Brain microvascular endothelial cell (primary cell): ENCODE results near the gene BMP2.
A peak's percentile ranks its signal among the peaks of the same experiment; 100 is the strongest.

Source experiments
- DNase-seq: peaks from one replicate; pipeline ENCODE4 v3.0.0-alpha.2; 2020
- H3K27ac ChIP-seq: fragments of 250-450 bp; sonication (Bioruptor Pico); 2 replicates; pipeline ENCODE4 v1.5.1; 2020; ENCODE audit warnings: mild to moderate bottlenecking, moderate library complexity
- H3K27me3 ChIP-seq: fragments of 250-450 bp; sonication (Bioruptor Pico); replicated peaks from 2 replicates; pipeline ENCODE4 v1.5.1; 2020; ENCODE audit warnings: mild to moderate bottlenecking
- H3K36me3 ChIP-seq: fragments of 250-450 bp; sonication (Bioruptor Pico); replicated peaks from 2 replicates; pipeline ENCODE4 v1.5.1; 2020; ENCODE audit warnings: mild to moderate bottlenecking
- H3K4me3 ChIP-seq: 2 replicates; pipeline ENCODE4 v1.5.1; 2011; ENCODE audit warnings: low read depth, mild to moderate bottlenecking, control low read depth, low read length, moderate library complexity
- in situ Hi-C: cut with HindIII; loops from 2 replicates; pipeline ENCODE4 v1.10.0; 2017; ENCODE audit warnings: low sequenced_read_pairs, low pct_ligation_motif_present
- TF ChIP-seq, protein P1 (sequence below): IDR thresholded peaks from 2 replicates; pipeline ENCODE4 v1.5.1; 2011; ENCODE audit warnings: low read depth, mild to moderate bottlenecking, moderate library complexity, low read length, control low read depth, inconsistent platforms; ENCODE audit errors: missing control alignments

The BMP2 gene

DNA sequence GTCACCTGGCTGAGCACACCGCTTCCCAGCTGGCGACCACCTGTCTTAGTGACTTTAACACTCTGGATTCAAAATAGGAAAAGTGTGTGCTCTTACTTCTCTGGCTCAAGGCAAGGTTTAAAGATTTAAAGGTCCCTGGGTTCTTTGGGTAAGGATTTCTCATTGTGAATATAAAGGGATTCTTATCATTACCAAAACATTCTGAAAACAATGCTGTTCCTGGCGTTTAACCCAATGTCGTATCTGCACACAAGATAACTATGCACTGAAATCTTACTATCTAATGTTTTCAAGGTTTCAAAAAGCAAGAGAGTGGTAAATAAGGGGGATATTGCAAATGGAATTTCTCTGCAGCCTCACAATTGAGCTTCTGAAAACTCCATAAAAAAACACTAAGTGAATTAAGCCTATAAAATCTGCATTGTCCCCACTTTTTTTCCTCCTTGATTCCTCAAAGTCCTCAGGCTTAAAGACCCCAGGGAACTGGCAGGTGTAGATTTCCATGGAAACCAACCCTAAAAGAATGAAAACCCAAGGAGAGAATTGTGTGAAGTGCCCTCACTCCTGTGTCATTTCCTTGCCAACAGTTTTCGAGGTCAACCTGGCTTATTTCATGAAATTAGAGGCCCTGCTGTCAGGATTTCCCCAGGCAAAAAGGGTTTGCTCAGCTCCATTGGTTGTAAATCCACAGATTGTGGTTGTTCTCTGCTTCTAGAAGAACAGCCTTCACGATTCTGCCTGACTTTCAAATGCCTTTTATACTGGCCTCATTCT is 44.0 kb downstream of the BMP2 start:
- H3K27me3 ChIP-seq = no peaks in the 10 kb centered on the region
- no peak for DNase-seq
- in situ Hi-C loops = no loop called here
- no peak overlapping the region for H3K27ac ChIP-seq
- no peaks in the 10 kb centered on the region for H3K36me3 ChIP-seq
- H3K4me3 ChIP-seq = no peak overlapping the region
- TF ChIP-seq, protein P1, sequence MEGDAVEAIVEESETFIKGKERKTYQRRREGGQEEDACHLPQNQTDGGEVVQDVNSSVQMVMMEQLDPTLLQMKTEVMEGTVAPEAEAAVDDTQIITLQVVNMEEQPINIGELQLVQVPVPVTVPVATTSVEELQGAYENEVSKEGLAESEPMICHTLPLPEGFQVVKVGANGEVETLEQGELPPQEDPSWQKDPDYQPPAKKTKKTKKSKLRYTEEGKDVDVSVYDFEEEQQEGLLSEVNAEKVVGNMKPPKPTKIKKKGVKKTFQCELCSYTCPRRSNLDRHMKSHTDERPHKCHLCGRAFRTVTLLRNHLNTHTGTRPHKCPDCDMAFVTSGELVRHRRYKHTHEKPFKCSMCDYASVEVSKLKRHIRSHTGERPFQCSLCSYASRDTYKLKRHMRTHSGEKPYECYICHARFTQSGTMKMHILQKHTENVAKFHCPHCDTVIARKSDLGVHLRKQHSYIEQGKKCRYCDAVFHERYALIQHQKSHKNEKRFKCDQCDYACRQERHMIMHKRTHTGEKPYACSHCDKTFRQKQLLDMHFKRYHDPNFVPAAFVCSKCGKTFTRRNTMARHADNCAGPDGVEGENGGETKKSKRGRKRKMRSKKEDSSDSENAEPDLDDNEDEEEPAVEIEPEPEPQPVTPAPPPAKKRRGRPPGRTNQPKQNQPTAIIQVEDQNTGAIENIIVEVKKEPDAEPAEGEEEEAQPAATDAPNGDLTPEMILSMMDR = no peak

DNA sequence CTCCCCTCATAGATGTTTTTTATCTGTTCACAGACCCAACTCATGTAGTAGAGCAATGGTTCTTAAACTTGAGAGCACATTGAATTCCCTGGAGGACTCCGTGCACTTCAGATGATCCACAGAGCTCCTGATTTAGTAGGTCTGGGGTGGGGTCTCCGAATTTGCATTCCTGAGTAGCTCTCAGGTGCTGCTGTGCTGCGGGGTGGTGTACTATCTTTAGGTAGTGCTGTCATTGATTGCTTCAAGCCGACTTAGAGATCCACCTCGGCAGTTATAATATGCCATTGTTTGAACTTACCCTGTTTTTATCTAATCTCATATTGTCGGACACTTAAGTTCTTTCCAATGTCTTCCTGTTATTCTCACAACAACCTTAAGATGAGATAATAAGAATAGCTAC is 45.0 kb downstream of the BMP2 start:
- H3K36me3 ChIP-seq = no peaks in the 10 kb centered on the region
- H3K27me3 ChIP-seq = no peaks in the 10 kb centered on the region
- no peak for DNase-seq
- in situ Hi-C loops = no loop called here
- H3K27ac ChIP-seq = no peak overlapping the region
- TF ChIP-seq, protein P1 = no peak
- H3K4me3 ChIP-seq = no peak overlapping the region

DNA sequence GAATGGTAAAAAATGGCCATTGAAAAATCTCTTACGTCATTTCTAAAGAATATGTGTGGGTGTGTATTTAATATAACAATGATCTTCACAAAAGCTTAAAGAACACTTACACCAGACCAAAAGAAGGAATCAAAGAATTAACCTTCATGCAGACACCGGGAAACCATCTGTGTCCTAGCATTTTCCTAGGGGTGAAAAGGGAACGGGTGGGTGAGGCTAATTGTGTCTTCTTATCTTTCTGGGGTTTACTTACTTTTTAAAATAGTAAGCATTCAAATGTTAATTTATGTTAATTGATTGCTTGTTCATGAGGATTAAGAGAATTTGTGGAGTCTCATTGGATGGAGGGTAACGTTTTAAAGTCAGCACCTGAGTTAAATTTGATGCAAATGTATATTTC is 47.5 kb downstream of the BMP2 start:
- no peak overlapping the region for H3K27ac ChIP-seq
- H3K27me3 ChIP-seq = no peaks in the 10 kb centered on the region
- TF ChIP-seq, protein P1 = no peak
- in situ Hi-C loops = no loop called here
- no peak overlapping the region for H3K4me3 ChIP-seq
- no peaks in the 10 kb centered on the region for H3K36me3 ChIP-seq
- DNase-seq = no peak

DNA sequence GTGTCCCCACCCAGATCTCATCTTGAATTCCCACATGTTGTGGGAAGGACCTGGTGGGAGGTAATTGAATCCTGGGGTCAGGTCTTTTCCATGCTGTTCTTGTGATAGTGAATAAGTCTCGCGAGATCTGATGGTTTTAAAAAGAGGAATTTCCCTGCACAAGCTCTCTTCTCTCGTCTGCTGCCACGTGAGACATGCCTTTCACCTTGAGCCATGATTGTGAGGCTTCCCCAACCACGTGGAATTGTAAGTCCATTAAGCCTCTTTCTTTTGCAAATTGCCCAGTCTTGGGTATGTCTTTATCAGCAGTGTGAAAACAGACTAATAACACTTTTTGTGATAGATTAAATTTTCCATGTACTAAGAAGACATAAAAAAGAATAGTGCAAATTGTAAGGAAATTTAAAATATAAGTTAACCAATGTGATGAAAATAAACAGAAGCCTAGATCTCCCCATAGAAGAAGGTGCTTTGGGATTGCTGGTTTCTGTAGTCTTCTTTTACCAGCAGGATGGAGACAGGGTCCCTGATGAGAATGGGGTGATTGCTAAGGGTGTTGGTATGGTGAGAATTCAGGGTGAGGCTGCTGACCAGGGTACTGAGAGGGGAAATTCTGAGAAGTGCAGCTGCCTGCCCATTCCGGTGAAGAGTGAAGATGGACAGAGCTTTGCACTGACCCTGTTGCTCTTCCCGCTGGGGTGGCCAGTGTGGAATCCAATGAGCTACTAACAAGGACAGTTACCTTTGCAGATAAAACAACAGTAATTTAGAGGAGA is 50.7 kb downstream of the BMP2 start:
- H3K36me3 ChIP-seq = no peaks in the 10 kb centered on the region
- H3K27me3 ChIP-seq = no peaks in the 10 kb centered on the region
- in situ Hi-C loops = no loop called here
- DNase-seq = peak; percentile 7
- H3K4me3 ChIP-seq = no peak overlapping the region
- H3K27ac ChIP-seq = no peak overlapping the region
- TF ChIP-seq, protein P1 = no peak

DNA sequence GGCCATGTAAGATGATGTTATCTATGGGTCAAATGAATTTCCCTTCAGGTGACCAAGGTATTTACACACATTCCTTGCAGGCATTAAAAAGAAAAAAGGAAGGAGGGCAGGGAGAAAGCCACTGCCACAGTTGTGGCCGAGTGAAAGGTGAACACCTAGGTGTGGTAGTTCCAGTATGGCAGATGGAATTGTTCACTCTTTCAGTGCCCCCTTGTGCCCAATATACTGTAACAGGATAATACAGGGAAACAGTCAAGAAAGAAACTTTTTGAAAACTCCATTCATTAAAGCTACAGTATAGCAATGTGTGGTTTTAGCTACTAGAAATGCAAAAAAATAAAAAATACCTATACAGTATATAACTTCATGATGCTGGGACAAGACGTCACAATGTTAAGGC is 52.1 kb downstream of the BMP2 start:
- H3K27me3 ChIP-seq = no peaks in the 10 kb centered on the region
- in situ Hi-C loops = no loop called here

More for the DNA sequence above, 52.1 kb downstream of the BMP2 start:
- no peak for DNase-seq
- no peak overlapping the region for H3K4me3 ChIP-seq
- no peaks in the 10 kb centered on the region for H3K36me3 ChIP-seq
- no peak overlapping the region for H3K27ac ChIP-seq
- TF ChIP-seq, protein P1 = peak; percentile 14
